Thyroid gland (tissue), 4 donors: Measurements from ENCODE around the gene ASAP2.

Experiments
- CTCF ChIP-seq, 6 experiments: fragments of 200-600 bp in 3 of 6; fragments of 450-650 bp in 3 of 6; sonication (generic) in 3 of 6; IDR thresholded peaks; one replicate each; pipeline ENCODE4 v1.5.1; 2016 to 2019; ENCODE audit warnings: antibody characterized with exemption in 6 of 6, mild to moderate bottlenecking in 2 of 6, inconsistent platforms in 1 of 6, moderate library complexity in 1 of 6
- POLR2A ChIP-seq, 2 donors: fragments of 450-650 bp; IDR thresholded peaks; one replicate each; pipeline ENCODE4 v1.6.1; 2017; ENCODE audit warnings: antibody characterized with exemption in 2 of 2, mild to moderate bottlenecking in 2 of 2, moderate library complexity in 1 of 2

DNA sequence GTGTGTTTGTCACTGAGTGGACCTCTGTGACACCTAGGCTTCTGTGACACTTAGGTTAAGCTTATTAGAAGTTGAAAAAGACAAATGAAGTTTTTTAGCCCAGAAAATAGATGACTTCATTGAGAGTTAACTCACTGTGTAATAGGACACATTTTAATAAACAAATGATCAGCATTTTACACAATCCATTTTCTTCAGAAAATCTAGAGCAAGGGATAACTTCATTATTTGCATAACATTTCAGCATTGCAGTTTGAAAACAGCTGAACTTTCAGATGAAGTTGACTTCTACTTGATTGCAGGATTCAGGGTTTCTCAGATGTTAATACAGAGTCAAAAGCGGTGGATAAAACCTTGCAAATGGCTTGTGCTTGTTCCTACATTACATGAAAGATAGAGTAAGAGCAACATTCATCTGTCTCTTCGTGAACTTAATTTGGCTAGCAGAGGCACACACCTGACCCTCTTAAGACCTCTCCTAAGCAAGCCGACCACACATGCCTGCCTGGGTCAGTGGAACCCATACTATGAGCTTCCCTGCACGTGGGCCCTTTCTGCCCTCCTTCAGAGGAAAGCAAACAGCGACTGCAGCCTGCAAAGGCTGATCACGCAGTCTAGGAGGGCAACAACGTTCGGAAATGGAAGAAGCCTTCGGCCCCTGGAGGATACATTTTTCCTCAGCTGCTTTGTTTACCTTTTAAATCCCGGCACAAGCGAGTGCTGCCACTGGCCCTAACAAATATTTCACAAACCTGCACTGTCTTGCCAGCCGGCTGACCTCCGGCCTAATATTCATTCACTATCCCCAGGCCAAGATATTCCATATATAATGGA lies 200.1 kb downstream of the ASAP2 start:
- TF ChIP-seq POLR2A (IDR thresholded peaks at IDR 0.05) (no peak), CTCF (IDR thresholded peaks at IDR 0.05) (no peak)
